ENCODE data around the gene TNRC6A.
"Not testable (repeated sequence)": the region's sequence is repeated elsewhere in the genome, so short reads cannot be mapped to it uniquely, and the experiment has no call there.

Gene TNRC6A

GRCh38 chr16:24784121-24784520 lies 54.7 kb downstream of the TNRC6A start:
- Histone ChIP-seq H3K36me3 (ENCODE audit: control insufficient read depth, low read depth, low read length) (peaks cover 65% of the 10 kb centered on the region), H3K27me3 (ENCODE audit: control insufficient read depth, insufficient read depth, low read length) (no peaks in the 10 kb centered on the region), H3K9me3 (ENCODE audit: control insufficient read depth, low read depth, low read length) (no peaks in the 10 kb centered on the region)

DNA sequence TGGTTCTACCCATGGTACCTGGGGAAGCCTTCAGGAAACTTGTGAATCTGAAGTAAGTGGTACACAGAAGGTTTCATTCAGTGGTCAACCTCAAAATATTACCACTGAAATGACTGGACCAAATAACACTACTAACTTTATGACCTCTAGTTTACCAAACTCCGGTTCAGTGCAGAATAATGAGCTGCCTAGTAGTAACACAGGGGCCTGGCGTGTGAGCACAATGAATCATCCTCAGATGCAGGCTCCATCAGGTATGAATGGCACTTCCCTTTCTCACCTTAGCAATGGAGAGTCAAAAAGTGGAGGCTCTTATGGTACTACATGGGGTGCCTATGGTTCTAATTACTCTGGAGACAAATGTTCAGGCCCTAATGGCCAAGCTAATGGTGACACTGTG lies 60.4 kb downstream of the TNRC6A start:
- H3K36me3 ChIP-seq (ENCODE audit: control insufficient read depth, low read depth, low read length), result peaks cover 81% of the 10 kb centered on the region

More at GRCh38 chr16:24784121-24784520, 54.7 kb downstream of the TNRC6A start:
- no peak overlapping the region for H3K27ac ChIP-seq (ENCODE audit: low read length)
- H3K9ac ChIP-seq (ENCODE audit: low read length), result no peak overlapping the region
- H3K4me1 ChIP-seq (ENCODE audit: control insufficient read depth, low read depth, low read length), result no peaks in the 10 kb centered on the region
- H3K4me3 ChIP-seq (ENCODE audit: low read length), result no peak overlapping the region

GRCh38 chr16:24800586-24800985 lies 71.1 kb downstream of the TNRC6A start:
- Histone ChIP-seq H3K4me3 (ENCODE audit: low read length) (no peak overlapping the region), H3K36me3 (ENCODE audit: control insufficient read depth, low read depth, low read length) (peaks cover 96% of the 10 kb centered on the region), H3K9ac (ENCODE audit: low read length) (no peak overlapping the region), H3K27ac (ENCODE audit: low read length) (no peak overlapping the region), H3K27me3 (ENCODE audit: control insufficient read depth, insufficient read depth, low read length) (no peaks in the 10 kb centered on the region), H3K9me3 (ENCODE audit: control insufficient read depth, low read depth, low read length) (no peaks in the 10 kb centered on the region), H3K4me1 (ENCODE audit: control insufficient read depth, low read depth, low read length) (no peaks in the 10 kb centered on the region)

More for the DNA sequence above, 60.4 kb downstream of the TNRC6A start:
- no peaks in the 10 kb centered on the region for H3K9me3 ChIP-seq (ENCODE audit: control insufficient read depth, low read depth, low read length)
- H3K4me3 ChIP-seq (ENCODE audit: low read length), result no peak overlapping the region
- H3K4me1 ChIP-seq (ENCODE audit: control insufficient read depth, low read depth, low read length), result no peaks in the 10 kb centered on the region
- no peak overlapping the region for H3K27ac ChIP-seq (ENCODE audit: low read length)
- H3K9ac ChIP-seq (ENCODE audit: low read length), result no peak overlapping the region
- no peaks in the 10 kb centered on the region for H3K27me3 ChIP-seq (ENCODE audit: control insufficient read depth, insufficient read depth, low read length)

GRCh38 chr16:24801761-24802302 lies 72.4 kb downstream of the TNRC6A start:
- no peak overlapping the region for H3K9ac ChIP-seq (ENCODE audit: low read length)
- no peak overlapping the region for H3K4me3 ChIP-seq (ENCODE audit: low read length)
- H3K36me3 ChIP-seq (ENCODE audit: control insufficient read depth, low read depth, low read length), result peaks cover 96% of the 10 kb centered on the region
- no peaks in the 10 kb centered on the region for H3K4me1 ChIP-seq (ENCODE audit: control insufficient read depth, low read depth, low read length)
- H3K27ac ChIP-seq (ENCODE audit: low read length), result no peak overlapping the region
- no peaks in the 10 kb centered on the region for H3K27me3 ChIP-seq (ENCODE audit: control insufficient read depth, insufficient read depth, low read length)
- no peaks in the 10 kb centered on the region for H3K9me3 ChIP-seq (ENCODE audit: control insufficient read depth, low read depth, low read length)

DNA sequence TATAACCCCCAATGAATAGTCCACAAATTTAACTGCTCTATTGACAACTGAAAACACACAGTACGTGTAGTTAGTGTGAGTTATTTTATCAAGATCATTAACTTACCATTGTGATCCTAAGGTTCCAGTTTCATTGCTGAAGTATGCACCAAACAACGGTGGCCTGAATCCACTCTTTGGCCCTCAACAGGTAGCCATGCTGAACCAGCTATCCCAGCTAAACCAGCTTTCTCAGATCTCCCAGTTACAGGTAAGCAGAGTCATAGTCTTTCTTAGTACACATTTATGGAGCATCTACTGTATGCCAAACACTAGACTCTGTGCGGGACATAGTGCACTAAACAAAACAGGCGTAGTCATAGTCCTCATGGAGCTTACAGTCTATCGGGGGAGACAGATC lies 76.0 kb downstream of the TNRC6A start:
- Histone ChIP-seq H3K9ac (ENCODE audit: low read length) (no peak overlapping the region), H3K4me1 (ENCODE audit: control insufficient read depth, low read depth, low read length) (no peaks in the 10 kb centered on the region), H3K4me3 (ENCODE audit: low read length) (no peak overlapping the region), H3K27ac (ENCODE audit: low read length) (no peak overlapping the region), H3K36me3 (ENCODE audit: control insufficient read depth, low read depth, low read length) (peaks cover 96% of the 10 kb centered on the region), H3K27me3 (ENCODE audit: control insufficient read depth, insufficient read depth, low read length) (no peaks in the 10 kb centered on the region), H3K9me3 (ENCODE audit: control insufficient read depth, low read depth, low read length) (no peaks in the 10 kb centered on the region)

GRCh38 chr16:24807301-24807700 lies 77.8 kb downstream of the TNRC6A start:
- no peaks in the 10 kb centered on the region for H3K4me1 ChIP-seq (ENCODE audit: control insufficient read depth, low read depth, low read length)
- no peaks in the 10 kb centered on the region for H3K27me3 ChIP-seq (ENCODE audit: control insufficient read depth, insufficient read depth, low read length)
- H3K9me3 ChIP-seq (ENCODE audit: control insufficient read depth, low read depth, low read length), result no peaks in the 10 kb centered on the region
- H3K4me3 ChIP-seq (ENCODE audit: low read length), result no peak overlapping the region
- H3K36me3 ChIP-seq (ENCODE audit: control insufficient read depth, low read depth, low read length), result peaks cover 95% of the 10 kb centered on the region
- no peak overlapping the region for H3K27ac ChIP-seq (ENCODE audit: low read length)
- no peak overlapping the region for H3K9ac ChIP-seq (ENCODE audit: low read length)

DNA sequence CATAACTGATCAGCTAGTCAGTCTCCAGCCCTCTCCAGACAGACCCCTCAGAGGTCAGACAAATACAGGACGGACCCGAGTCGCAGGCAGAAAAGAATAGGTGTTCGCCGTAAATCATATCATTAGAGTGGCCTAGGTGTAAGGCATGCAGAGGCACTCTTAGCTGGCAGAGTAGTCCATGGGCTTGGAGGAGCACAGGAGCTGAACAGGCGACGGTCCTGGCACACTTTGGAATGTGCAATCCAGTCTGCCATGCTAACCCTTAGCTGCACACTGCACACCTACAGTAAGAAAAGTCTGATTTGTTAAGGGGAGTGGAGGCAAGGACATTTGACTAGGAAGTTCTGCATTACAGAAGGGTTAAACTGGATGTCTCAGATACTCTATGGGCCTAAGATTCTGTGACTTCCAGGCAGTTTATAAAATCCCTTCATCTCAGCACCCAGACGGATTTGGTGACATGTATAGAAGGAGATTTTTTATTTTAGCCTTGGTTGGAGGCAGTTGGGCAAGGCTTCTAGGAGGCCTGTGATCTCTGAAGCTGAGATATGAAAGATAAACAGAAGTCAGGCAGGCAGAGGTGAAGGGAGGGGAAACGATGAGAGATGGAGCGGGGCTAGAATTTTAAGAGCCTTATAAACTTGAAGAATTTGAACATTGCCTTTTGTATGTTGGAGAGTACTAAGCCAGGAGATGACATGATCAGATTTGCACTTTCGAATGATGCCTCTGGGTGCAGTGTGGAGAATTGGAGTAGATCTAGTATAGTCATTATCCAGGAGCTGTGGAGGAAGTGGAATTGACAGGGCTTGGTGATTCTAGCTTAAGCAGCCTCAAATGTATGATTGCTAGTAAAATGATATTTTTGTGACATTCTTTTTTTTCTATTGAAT lies 81.7 kb downstream of the TNRC6A start:
- H3K4me1 ChIP-seq (ENCODE audit: control insufficient read depth, low read depth, low read length), result no peaks in the 10 kb centered on the region
- H3K36me3 ChIP-seq (ENCODE audit: control insufficient read depth, low read depth, low read length), result peaks cover 94% of the 10 kb centered on the region
- no peak overlapping the region for H3K27ac ChIP-seq (ENCODE audit: low read length)

DNA sequence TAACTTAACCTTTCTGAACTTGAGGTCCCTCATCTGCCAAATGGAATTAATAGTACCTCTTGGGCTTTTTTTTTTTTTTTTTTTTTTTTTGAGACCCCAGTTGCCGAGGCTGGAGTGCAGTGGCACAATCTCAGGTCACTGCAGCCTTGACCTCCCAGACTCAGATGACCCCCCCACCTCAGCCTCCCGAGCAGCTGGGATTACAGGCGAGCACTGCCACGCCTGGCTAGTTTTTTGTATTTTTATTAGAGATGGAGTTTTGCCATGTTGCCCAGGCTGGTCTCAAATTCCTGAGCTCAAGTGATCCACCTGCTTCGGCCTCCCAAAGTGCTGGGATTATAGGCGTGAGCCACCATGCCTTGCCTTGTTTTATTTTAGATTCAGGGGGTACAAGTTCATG lies 83.4 kb downstream of the TNRC6A start:
- H3K36me3 ChIP-seq (ENCODE audit: control insufficient read depth, low read depth, low read length), result peaks cover 94% of the 10 kb centered on the region
- H3K9me3 ChIP-seq (ENCODE audit: control insufficient read depth, low read depth, low read length), result not testable (repeated sequence)

More for the DNA sequence above, 81.7 kb downstream of the TNRC6A start:
- H3K27me3 ChIP-seq (ENCODE audit: control insufficient read depth, insufficient read depth, low read length), result no peaks in the 10 kb centered on the region
- no peak overlapping the region for H3K4me3 ChIP-seq (ENCODE audit: low read length)
- no peak overlapping the region for H3K9ac ChIP-seq (ENCODE audit: low read length)
- no peaks in the 10 kb centered on the region for H3K9me3 ChIP-seq (ENCODE audit: control insufficient read depth, low read depth, low read length)

DNA sequence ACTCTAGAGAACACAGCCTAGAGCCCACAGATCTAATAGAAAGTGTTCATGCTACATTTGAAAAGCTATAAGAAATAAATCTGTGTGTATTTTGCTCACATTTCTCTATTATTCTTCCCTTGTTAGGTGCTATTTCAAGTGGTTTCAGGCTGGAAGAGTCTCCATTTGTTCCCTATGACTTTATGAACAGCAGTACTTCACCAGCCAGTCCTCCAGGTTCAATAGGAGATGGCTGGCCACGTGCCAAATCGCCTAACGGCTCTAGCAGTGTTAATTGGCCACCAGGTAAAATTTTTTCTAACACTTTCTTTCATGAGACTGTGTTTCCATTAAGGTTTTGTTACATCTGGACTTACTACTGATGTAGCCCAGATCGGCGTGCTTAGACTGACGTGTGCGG lies 85.6 kb downstream of the TNRC6A start:
- no peaks in the 10 kb centered on the region for H3K27me3 ChIP-seq (ENCODE audit: control insufficient read depth, insufficient read depth, low read length)
- no peaks in the 10 kb centered on the region for H3K4me1 ChIP-seq (ENCODE audit: control insufficient read depth, low read depth, low read length)
- H3K9ac ChIP-seq (ENCODE audit: low read length), result no peak overlapping the region
- no peak overlapping the region for H3K4me3 ChIP-seq (ENCODE audit: low read length)
- peaks cover 94% of the 10 kb centered on the region for H3K36me3 ChIP-seq (ENCODE audit: control insufficient read depth, low read depth, low read length)
- H3K27ac ChIP-seq (ENCODE audit: low read length), result no peak overlapping the region
- H3K9me3 ChIP-seq (ENCODE audit: control insufficient read depth, low read depth, low read length), result no peaks in the 10 kb centered on the region

More for the DNA sequence above, 83.4 kb downstream of the TNRC6A start:
- not testable (repeated sequence) for H3K27me3 ChIP-seq (ENCODE audit: control insufficient read depth, insufficient read depth, low read length); H3K4me1 ChIP-seq (ENCODE audit: control insufficient read depth, low read depth, low read length); H3K4me3 ChIP-seq (ENCODE audit: low read length); H3K27ac ChIP-seq (ENCODE audit: low read length); H3K9ac ChIP-seq (ENCODE audit: low read length)

GRCh38 chr16:24816688-24817087 lies 87.2 kb downstream of the TNRC6A start:
- H3K9ac ChIP-seq (ENCODE audit: low read length), result no peak overlapping the region
- no peak overlapping the region for H3K27ac ChIP-seq (ENCODE audit: low read length)
- H3K36me3 ChIP-seq (ENCODE audit: control insufficient read depth, low read depth, low read length), result peaks cover 94% of the 10 kb centered on the region
- H3K9me3 ChIP-seq (ENCODE audit: control insufficient read depth, low read depth, low read length), result no peaks in the 10 kb centered on the region
- H3K4me3 ChIP-seq (ENCODE audit: low read length), result no peak overlapping the region
- no peaks in the 10 kb centered on the region for H3K4me1 ChIP-seq (ENCODE audit: control insufficient read depth, low read depth, low read length)
- no peaks in the 10 kb centered on the region for H3K27me3 ChIP-seq (ENCODE audit: control insufficient read depth, insufficient read depth, low read length)

- Histone ChIP-seq H3K9me3 (ENCODE audit: control insufficient read depth, low read depth, low read length) (no peaks in the 10 kb centered on the region), H3K36me3 (ENCODE audit: control insufficient read depth, low read depth, low read length) (peaks cover 95% of the 10 kb centered on the region), H3K27me3 (ENCODE audit: control insufficient read depth, insufficient read depth, low read length) (no peaks in the 10 kb centered on the region), H3K27ac (ENCODE audit: low read length) (no peak overlapping the region), H3K4me3 (ENCODE audit: low read length) (no peak overlapping the region), H3K4me1 (ENCODE audit: control insufficient read depth, low read depth, low read length) (no peaks in the 10 kb centered on the region), H3K9ac (ENCODE audit: low read length) (no peak overlapping the region)
These were observed 90.1 kb downstream of the TNRC6A start for GRCh38 chr16:24819462-24820040.
